Hepatocyte (in vitro differentiated cells): ENCODE data around the gene PLS1. TPM values are rescaled to one million over a fixed set of nuclear protein-coding genes. Genes with fewer than 3 reads are reported as not detected.

Experiments
- DNase-seq: peaks from one replicate; pipeline ENCODE4 v3.0.0-alpha.2; 2016; ENCODE audit warnings: low spot score
- H2AFZ ChIP-seq: fragments of 200-600 bp; sonication (generic); 2 replicates; pipeline ENCODE4 v1.6.0; 2016; ENCODE audit warnings: antibody characterized with exemption, mild to moderate bottlenecking
- H3K27ac ChIP-seq: fragments of 200-600 bp; sonication (generic); 2 replicates; pipeline ENCODE4 v1.5.1; 2016; ENCODE audit warnings: mild to moderate bottlenecking
- H3K27me3 ChIP-seq: fragments of 200-600 bp; sonication (generic); 2 replicates; pipeline ENCODE4 v1.6.1; 2016
- H3K36me3 ChIP-seq: fragments of 200-600 bp; sonication (generic); replicated peaks from 2 replicates; pipeline ENCODE4 v1.5.1; 2016; ENCODE audit warnings: low read depth; ENCODE audit not compliant: insufficient read depth
- H3K4me1 ChIP-seq: fragments of 200-600 bp; sonication (generic); 2 replicates; pipeline ENCODE4 v1.5.1; 2016; ENCODE audit warnings: mild to moderate bottlenecking, moderate library complexity; ENCODE audit not compliant: insufficient read depth
- H3K4me2 ChIP-seq: fragments of 200-600 bp; sonication (generic); 2 replicates; pipeline ENCODE4 v1.6.0; 2016
- H3K4me3 ChIP-seq: fragments of 200-600 bp; sonication (generic); 2 replicates; pipeline ENCODE4 v1.5.1; 2016; ENCODE audit warnings: mild to moderate bottlenecking
- H3K79me2 ChIP-seq: fragments of 200-600 bp; sonication (generic); 2 replicates; pipeline ENCODE4 v1.6.0; 2017; ENCODE audit warnings: mild to moderate bottlenecking
- H3K9me2 ChIP-seq: fragments of 200-600 bp; sonication (generic); replicated peaks from 2 replicates; pipeline ENCODE4 v1.6.0; 2017; ENCODE audit warnings: mild to moderate bottlenecking; ENCODE audit not compliant: insufficient read depth
- H3K9me3 ChIP-seq: fragments of 200-600 bp; sonication (generic); 2 replicates; pipeline ENCODE4 v1.5.1; 2016; ENCODE audit warnings: low read depth, mild to moderate bottlenecking
- H4K20me1 ChIP-seq: fragments of 200-600 bp; sonication (generic); 2 replicates; pipeline ENCODE4 v1.6.0; 2016; ENCODE audit warnings: mild to moderate bottlenecking; ENCODE audit not compliant: insufficient read depth, poor library complexity, severe bottlenecking
- CTCF ChIP-seq: fragments of 200-600 bp; sonication (generic); IDR thresholded peaks from 2 replicates; pipeline ENCODE4 v1.5.1; 2016; ENCODE audit warnings: antibody characterized with exemption, mild to moderate bottlenecking; ENCODE audit not compliant: poor library complexity
- EZH2 ChIP-seq: fragments of 200-600 bp; sonication (generic); IDR thresholded peaks from 2 replicates; pipeline ENCODE4 v1.6.1; 2016; ENCODE audit warnings: antibody characterized with exemption, mild to moderate bottlenecking, borderline replicate concordance
- EZH2phosphoT487 ChIP-seq: fragments of 200-600 bp; sonication (generic); IDR thresholded peaks from one replicate; pipeline ENCODE4 v1.6.1; 2018; ENCODE audit warnings: antibody characterized with exemption, mild to moderate bottlenecking, low read depth, moderate library complexity; ENCODE audit not compliant: unreplicated experiment, severe bottlenecking
- WGBS: methylation state at CpG from one replicate; pipeline ENCODE4 v1.1.6; 2016; ENCODE audit warnings: low lambda C conversion rate; ENCODE audit errors: missing lambda C conversion rate; 5-methylcytosine and 5-hydroxymethylcytosine counted together
- polyA plus RNA-seq: library from polyadenylated mRNA; unstranded; fragments of >200 nt; fragmentation: Nextera tagmentation; extraction: Ambion mirVana; gene quantifications from 2 replicates; pipeline ENCODE4 v1.2.1, GENCODE V29; 2016
- total RNA-seq: library from RNA; depleted of rRNA; stranded (reverse); fragments of >200 nt; gene quantifications from 2 replicates; pipeline ENCODE4 v1.2.3, GENCODE V29; 2014

The PLS1 gene
- total and polyA plus RNA-seq, 2 experiments from 2014 or later = 9.7 to 22.8 TPM

GRCh38 chr3:142613491-142613890 is 17.3 kb downstream of the PLS1 start:
- WGBS = 74% methylated on average over 1 of the region's 1 CpG
- DNase-seq = no peak
- H3K4me3 ChIP-seq = no peak overlapping the region
- no peak overlapping the region for H2AFZ ChIP-seq
- no peaks in the 10 kb centered on the region for H3K9me3 ChIP-seq
- H3K79me2 ChIP-seq = peaks cover 10% of the 10 kb centered on the region
- TF ChIP-seq CTCF (no peak), EZH2phosphoT487 (no peak), EZH2 (no peak)
- H3K27ac ChIP-seq = no peak overlapping the region
- no peaks in the 10 kb centered on the region for H3K9me2 ChIP-seq
- no peak overlapping the region for H3K4me2 ChIP-seq
- no peaks in the 10 kb centered on the region for H4K20me1 ChIP-seq
- H3K36me3 ChIP-seq = no peaks in the 10 kb centered on the region
- H3K4me1 ChIP-seq = no peaks in the 10 kb centered on the region
- H3K27me3 ChIP-seq = no peaks in the 10 kb centered on the region

GRCh38 chr3:142614059-142614626 is 17.9 kb downstream of the PLS1 start:
- Histone ChIP-seq H3K27ac (no peak overlapping the region), H2AFZ (no peak overlapping the region), H3K36me3 (no peaks in the 10 kb centered on the region), H3K4me2 (no peak overlapping the region), H3K9me2 (no peaks in the 10 kb centered on the region), H3K4me1 (no peaks in the 10 kb centered on the region), H3K79me2 (peaks cover 10% of the 10 kb centered on the region), H3K9me3 (no peaks in the 10 kb centered on the region), H3K27me3 (no peaks in the 10 kb centered on the region), H4K20me1 (no peaks in the 10 kb centered on the region), H3K4me3 (no peak overlapping the region)
- WGBS = 91% methylated on average over 2 of the region's 2 CpGs
- DNase-seq = no peak
- TF ChIP-seq EZH2phosphoT487 (no peak), CTCF (no peak), EZH2 (no peak)

- no peak overlapping the region for H3K4me3 ChIP-seq
- H3K9me2 ChIP-seq = no peaks in the 10 kb centered on the region
- H3K4me1 ChIP-seq = peaks cover 3% of the 10 kb centered on the region
- H3K79me2 ChIP-seq = peaks cover 10% of the 10 kb centered on the region
- DNase-seq = no peak
- no peaks in the 10 kb centered on the region for H3K36me3 ChIP-seq
- H2AFZ ChIP-seq = no peak overlapping the region
- no peak overlapping the region for H3K4me2 ChIP-seq
- H3K27me3 ChIP-seq = no peaks in the 10 kb centered on the region
- WGBS = 98% methylated on average over 2 of the region's 2 CpGs
- TF ChIP-seq CTCF (no peak), EZH2 (no peak), EZH2phosphoT487 (no peak)
- no peaks in the 10 kb centered on the region for H3K9me3 ChIP-seq
- no peak overlapping the region for H3K27ac ChIP-seq
- no peaks in the 10 kb centered on the region for H4K20me1 ChIP-seq
Measured at GRCh38 chr3:142615171-142615570, 19.0 kb downstream of the PLS1 start.

- Histone ChIP-seq H3K9me2 (no peaks in the 10 kb centered on the region), H3K4me2 (no peak overlapping the region), H3K27ac (peak overlapping the region; percentile 10), H3K4me1 (peaks cover 3% of the 10 kb centered on the region), H3K9me3 (no peaks in the 10 kb centered on the region), H3K27me3 (no peaks in the 10 kb centered on the region), H3K4me3 (no peak overlapping the region), H2AFZ (no peak overlapping the region), H3K36me3 (no peaks in the 10 kb centered on the region), H4K20me1 (no peaks in the 10 kb centered on the region), H3K79me2 (peaks cover 10% of the 10 kb centered on the region)
- TF ChIP-seq EZH2 (no peak), CTCF (no peak), EZH2phosphoT487 (no peak)
- WGBS = 73% methylated on average over 3 of the region's 3 CpGs
- peak; percentile 43 for DNase-seq
Measured at GRCh38 chr3:142618917-142619461, 22.8 kb downstream of the PLS1 start.
